B cell (primary cell): ENCODE measurements around the gene CCNA2.

Experiments
- EZH2 ChIP-seq: IDR thresholded peaks from 2 replicates; pipeline ENCODE4 v1.6.1; 2012; ENCODE audit warnings: borderline replicate concordance, low read depth, mild to moderate bottlenecking, moderate library complexity, low read length; ENCODE audit not compliant: insufficient read depth, poor library complexity, severe bottlenecking
- TF ChIP-seq, protein P1 (sequence below): fragments of 200-600 bp; IDR thresholded peaks from one replicate; pipeline ENCODE4 v1.8.0; 2022; ENCODE audit warnings: antibody characterized with exemption, mild to moderate bottlenecking

DNA sequence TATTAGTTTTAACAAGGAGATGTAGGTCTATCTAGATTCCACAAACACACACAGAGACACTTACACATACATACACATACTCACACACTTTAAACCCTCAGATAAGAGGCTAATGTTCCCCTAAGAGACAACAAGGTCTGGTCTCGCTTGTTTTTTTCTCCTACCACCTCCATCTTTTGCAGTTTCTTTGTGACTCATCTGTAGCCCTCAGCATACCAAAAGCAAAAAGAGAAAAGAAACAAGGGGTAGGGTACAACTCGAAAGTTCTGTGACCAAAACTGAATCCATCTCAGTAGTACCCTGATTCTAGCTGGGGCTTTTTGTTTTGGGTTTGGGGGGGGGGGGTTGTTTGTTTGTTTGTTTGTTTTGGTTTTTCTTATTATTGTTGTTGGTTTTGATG, 34.8 kb downstream of the CCNA2 start:
- no peak for TF ChIP-seq EZH2
- TF ChIP-seq, protein P1, sequence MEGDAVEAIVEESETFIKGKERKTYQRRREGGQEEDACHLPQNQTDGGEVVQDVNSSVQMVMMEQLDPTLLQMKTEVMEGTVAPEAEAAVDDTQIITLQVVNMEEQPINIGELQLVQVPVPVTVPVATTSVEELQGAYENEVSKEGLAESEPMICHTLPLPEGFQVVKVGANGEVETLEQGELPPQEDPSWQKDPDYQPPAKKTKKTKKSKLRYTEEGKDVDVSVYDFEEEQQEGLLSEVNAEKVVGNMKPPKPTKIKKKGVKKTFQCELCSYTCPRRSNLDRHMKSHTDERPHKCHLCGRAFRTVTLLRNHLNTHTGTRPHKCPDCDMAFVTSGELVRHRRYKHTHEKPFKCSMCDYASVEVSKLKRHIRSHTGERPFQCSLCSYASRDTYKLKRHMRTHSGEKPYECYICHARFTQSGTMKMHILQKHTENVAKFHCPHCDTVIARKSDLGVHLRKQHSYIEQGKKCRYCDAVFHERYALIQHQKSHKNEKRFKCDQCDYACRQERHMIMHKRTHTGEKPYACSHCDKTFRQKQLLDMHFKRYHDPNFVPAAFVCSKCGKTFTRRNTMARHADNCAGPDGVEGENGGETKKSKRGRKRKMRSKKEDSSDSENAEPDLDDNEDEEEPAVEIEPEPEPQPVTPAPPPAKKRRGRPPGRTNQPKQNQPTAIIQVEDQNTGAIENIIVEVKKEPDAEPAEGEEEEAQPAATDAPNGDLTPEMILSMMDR, result no peak
